GM19455 (cell line): ENCODE data around the gene LRIT2.

Experiments
- ATAC-seq: cut with Tn5 transposase; IDR thresholded peaks from one replicate; pipeline ENCODE4 v1.9.1; 2021; ENCODE audit not compliant: unreplicated experiment

The LRIT2 gene

DNA sequence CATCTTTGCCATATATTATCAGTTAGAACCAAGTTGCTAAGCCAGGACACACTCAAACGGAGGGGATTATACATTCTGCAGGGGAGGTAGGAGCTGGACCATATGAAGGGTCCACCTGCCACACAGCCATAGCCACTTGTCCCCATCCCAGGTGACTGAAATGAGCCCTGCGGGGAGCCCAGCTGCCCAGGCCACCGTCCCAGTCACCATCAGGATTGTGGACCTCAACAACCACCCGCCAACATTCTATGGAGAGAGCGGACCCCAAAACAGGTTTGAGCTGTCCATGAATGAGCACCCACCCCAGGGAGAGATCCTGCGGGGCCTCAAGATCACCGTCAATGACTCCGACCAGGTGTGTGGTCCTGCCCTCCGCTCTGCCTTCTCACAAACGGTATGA lies 17.3 kb downstream of the LRIT2 start:
- ATAC-seq = no peak

DNA sequence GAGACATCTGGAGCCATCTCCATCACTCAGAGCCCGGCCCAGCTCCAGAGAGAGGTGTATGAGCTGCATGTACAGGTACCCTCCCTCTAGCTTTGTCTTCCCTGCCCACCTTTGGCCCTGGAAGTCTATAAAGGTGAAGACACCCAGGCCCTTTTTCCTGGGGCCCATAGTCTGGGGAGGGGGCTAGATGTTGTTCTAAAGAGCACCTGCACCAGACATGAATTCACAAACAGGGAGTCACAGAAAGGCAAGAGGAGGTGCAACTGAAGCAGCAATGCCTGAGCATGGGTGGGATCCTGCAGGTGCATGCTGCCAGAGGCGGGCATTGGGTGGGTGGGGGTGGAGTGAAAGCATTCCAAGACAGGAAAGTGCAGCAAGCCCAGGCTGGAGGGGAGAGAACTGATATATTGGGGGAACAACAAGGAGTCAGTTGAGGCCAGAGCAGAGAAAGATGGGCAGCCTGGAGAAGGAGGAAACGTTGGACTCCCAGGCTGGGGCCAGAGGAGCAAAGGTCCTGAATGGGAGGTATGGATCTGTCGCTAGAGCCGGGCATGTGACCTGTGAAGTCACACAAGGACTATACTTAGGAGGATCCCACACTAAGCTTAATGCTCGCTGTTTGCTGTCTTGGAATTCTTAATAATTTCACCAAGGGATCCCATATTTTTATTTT lies 19.4 kb downstream of the LRIT2 start:
- no peak for ATAC-seq

GRCh38 chr10:84205049-84205852 lies 20.1 kb downstream of the LRIT2 start:
- ATAC-seq = peak; percentile 60

DNA sequence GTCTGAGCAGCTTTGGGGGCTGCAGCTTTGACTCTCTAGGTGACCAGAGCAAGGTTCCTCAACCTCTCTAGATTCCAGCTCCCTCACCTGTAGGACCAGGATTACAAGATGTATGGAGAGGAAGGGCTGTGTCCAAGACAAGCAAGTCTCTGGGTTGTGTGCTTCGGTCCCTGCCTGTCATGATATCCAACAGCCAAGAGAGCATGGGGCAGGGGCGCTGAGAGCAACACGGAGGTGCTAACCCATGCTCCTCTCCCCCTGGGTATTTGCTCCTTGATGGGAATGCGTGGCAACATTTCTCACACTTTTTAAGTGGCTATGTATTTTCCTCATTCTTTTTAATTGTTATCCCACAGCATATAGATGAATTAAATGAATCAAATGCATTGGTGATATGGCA lies 20.7 kb downstream of the LRIT2 start:
- no peak for ATAC-seq

- ATAC-seq = peak; percentile 61
Measured at GRCh38 chr10:84204122-84204521, 21.2 kb downstream of the LRIT2 start.

DNA sequence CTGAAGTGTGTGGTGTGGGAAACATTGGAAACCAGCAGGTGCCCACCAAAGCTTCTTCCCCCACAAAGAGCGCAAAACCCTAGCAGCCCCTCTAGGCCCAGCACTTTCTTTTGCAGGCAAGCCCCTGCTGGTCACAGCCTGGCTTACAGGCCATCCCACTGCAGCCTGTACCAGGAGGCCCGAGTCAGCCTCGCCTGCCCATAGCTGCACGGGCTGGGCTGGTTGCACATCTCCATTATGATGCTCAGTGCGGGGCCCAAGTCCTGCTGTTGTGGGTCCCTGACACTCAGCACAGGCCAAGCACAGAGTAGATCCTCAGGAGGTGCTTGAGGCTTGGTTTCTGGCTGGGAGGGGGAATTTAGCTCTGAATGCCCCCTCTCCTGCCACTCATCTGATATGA lies 23.0 kb downstream of the LRIT2 start:
- no peak for ATAC-seq

GRCh38 chr10:84201682-84202081 lies 23.7 kb downstream of the LRIT2 start:
- no peak for ATAC-seq

GRCh38 chr10:84201244-84201606 lies 24.1 kb downstream of the LRIT2 start:
- no peak for ATAC-seq

GRCh38 chr10:84200537-84201243 lies 24.7 kb downstream of the LRIT2 start:
- ATAC-seq = no peak

GRCh38 chr10:84198206-84198915 lies 27.0 kb downstream of the LRIT2 start:
- no peak for ATAC-seq

DNA sequence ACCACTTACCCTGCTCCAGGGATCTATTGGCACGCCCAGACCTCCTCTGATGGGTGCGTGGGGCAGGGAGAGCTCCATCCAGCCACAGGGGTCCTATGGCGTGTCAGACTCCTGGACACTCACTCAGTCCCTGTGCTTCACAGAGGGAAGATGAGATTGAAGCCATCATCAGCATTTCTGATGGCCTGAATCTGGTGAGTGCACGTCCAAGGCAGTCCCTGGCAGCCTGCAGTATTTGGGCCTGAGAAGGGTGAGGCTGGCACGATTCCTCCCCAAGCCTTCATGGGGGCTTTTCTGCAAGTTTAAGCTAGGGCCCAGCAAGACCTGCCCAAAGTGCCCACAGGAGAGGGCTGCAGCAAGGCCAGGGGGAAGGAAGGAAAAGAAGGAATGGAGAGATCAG lies 27.7 kb downstream of the LRIT2 start:
- no peak for ATAC-seq

GRCh38 chr10:84196941-84197340 lies 28.4 kb downstream of the LRIT2 start:
- no peak for ATAC-seq

DNA sequence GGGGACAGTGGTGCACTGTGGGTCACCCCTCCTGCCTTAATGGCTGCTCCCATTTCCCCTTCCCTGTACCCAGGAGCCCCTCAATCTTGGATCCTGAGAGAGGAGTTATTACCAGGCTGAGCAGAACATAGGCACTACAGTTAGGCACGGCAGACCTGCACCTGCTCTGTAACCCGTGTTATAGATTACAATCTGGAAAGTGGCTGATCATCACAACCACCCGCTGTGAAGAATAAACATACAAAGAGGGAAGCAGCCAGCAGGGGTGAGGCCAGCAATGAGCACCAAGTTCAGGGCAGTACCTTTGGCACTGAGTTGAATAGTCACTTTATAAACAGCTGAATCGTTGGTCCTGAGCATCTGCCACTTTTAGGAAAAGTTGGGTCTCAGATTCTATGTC lies 29.3 kb downstream of the LRIT2 start:
- no peak for ATAC-seq

DNA sequence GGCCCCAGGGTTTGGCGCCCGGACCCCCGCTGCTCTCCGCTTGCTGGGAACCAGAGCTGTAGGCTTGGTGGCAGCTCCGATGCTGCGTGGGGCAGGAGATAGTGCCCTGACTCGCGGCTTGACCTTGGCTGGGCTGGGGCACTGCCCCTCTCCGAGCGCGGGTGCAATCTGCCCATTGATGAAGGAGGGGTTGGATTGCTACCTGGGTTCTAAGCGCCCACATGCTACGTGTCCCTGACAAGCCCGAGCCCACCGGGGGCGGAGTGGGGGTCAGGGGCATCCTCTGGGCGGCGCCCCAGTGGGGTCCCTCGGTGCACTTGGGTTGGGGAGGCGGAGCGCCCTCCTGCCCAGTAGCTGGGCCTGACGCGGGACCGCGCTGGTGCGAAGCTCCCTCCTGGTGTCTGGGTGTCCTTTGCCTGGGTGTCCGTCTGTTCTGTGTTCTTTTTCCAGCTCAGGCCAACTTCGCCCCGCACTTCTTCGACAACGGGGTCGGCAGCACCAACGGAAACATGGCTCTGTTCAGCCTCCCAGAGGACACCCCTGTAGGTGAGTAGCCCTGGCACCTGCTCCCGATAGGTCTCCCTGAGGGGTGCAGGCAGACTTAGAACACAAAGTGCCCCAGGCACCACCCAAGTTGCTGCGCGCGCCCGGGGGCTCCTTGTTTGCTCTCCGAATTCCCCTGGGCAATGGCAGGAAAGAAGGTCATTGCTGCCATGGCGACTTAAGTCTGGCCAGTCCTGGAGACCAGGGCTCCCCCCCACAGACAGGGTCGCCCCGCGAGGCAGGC lies 30.1 kb downstream of the LRIT2 start:
- no peak for ATAC-seq

GRCh38 chr10:84194424-84195043 lies 30.8 kb downstream of the LRIT2 start, which contains the start of gene CDHR1:
CDHR1 (plus strand) TSS chr10:84194537; CDS start chr10:84194761, 224 bp downstream.
- ATAC-seq = peak; percentile 71

DNA sequence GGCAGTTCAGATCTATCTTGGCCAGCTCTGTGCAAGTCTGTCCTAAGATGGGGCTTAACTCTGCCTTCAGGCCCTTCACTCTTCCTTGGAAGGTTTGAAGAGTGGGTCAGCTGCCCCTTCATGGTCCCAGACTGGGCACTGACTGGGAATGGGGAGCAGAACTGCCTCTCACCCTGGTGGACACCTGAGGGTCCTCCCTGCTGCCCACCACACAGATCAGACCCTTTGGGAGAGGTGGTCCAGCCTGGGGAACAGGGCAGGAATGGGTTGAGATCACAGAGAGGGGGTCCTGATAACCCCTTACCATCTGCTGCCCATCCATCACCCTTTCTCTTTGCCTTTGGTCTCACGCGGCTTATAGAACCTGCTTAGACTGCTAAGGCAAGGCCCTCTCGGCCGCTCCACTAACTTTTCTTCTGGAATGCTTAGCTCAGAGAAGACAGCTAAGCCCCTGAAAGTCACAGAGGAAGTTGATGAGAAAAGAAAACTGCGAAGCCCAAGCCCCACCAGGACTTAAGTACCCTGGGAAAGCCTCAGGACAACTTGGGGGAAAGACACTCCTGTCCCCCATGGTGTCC lies 31.4 kb downstream of the LRIT2 start:
- ATAC-seq = no peak

- ATAC-seq = no peak
Measured at GRCh38 chr10:84193327-84193726, 32.0 kb downstream of the LRIT2 start.

GRCh38 chr10:84191106-84191505 lies 34.2 kb downstream of the LRIT2 start:
- ATAC-seq = no peak

- ATAC-seq = no peak
Measured at GRCh38 chr10:84190621-84191020, 34.7 kb downstream of the LRIT2 start.

DNA sequence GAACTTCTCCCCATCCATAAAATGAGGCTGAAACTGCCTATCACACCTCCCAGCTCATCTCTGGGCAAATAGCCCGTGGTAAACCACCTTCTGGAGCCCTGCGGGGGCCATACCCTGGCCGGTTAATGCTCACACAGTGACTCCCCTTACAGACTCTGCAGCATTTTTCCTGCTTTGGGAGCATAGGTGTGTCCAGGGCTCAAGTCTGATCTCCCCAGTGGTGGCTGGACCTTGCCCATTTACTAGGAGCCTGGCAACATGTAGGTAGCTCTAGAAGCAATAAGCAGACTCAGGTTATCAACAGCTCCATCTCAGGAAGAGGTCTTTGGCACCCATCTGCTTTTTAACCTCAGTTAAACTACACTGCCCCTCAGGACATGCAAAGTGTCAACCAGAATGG lies 36.5 kb downstream of the LRIT2 start:
- no peak for ATAC-seq
